Lower leg skin (tissue), 4 donors: Measurements from ENCODE around the gene ARID1B. TPM values are rescaled to one million over a fixed set of nuclear protein-coding genes. Genes with fewer than 3 reads are reported as not detected.

Experiments used
- DNase-seq, 2 donors: peaks; one replicate each; pipeline ENCODE4 v3.0.0-alpha.2; 2019; ENCODE audit warnings: low spot score in 2 of 2
- H3K4me3 ChIP-seq: fragments of 200-600 bp; sonication (generic); 2 replicates; pipeline ENCODE4 v1.5.1; 2017; ENCODE audit warnings: mild to moderate bottlenecking, low read depth; ENCODE audit not compliant: poor library complexity, severe bottlenecking
- CTCF ChIP-seq, 3 donors: fragments of 450-650 bp; IDR thresholded peaks; one replicate each; pipeline ENCODE4 v1.5.1; 2016; ENCODE audit warnings: antibody characterized with exemption in 3 of 3, mild to moderate bottlenecking in 3 of 3, moderate library complexity in 2 of 3
- POLR2A ChIP-seq, 2 donors: fragments of 450-650 bp; IDR thresholded peaks; one replicate each; pipeline ENCODE4 v1.6.1; 2016 to 2017; ENCODE audit warnings: antibody characterized with exemption in 2 of 2, mild to moderate bottlenecking in 1 of 2, moderate library complexity in 1 of 2
- WGBS, 2 donors: methylation state at CpG; one replicate each; pipeline ENCODE4 v1.1.5; 2018; 5-methylcytosine and 5-hydroxymethylcytosine counted together
- intact Hi-C: fragments of 100-400 bp; cut with DNase I; formaldehyde crosslinking; loops from one replicate; pipeline ENCODE4 v1.15.0; 2023; ENCODE audit warnings: low total_unique reads
- total RNA-seq, 4 donors: library from RNA; depleted of rRNA; stranded (reverse); fragments of >200 nt; gene quantifications; one replicate each; pipeline ENCODE4 v1.1.0, GENCODE V29; 2016

ARID1B gene
- total RNA-seq, 4 donors from 2014 or later: 87.3 to 132 (median 102) TPM

GRCh38 chr6:156899071-156899470 lies 121.9 kb downstream of the ARID1B start:
- DNase-seq: no peak
- no peak for TF ChIP-seq CTCF (IDR thresholded peaks at IDR 0.05)
- TF ChIP-seq POLR2A (IDR thresholded peaks at IDR 0.05): no peak
- no peak overlapping the region for H3K4me3 ChIP-seq
- 90 to 91% methylated on average over 4 of the region's 4 CpGs for WGBS, 2 donors
- intact Hi-C loops: no loop called here

GRCh38 chr6:156899532-156900135 lies 122.5 kb downstream of the ARID1B start:
- WGBS, 2 donors: 90 to 93% methylated on average over 8 of the region's 8 CpGs
- TF ChIP-seq POLR2A (IDR thresholded peaks at IDR 0.05): no peak
- no peak for TF ChIP-seq CTCF (IDR thresholded peaks at IDR 0.05)

GRCh38 chr6:156900292-156900691 lies 123.1 kb downstream of the ARID1B start:
- intact Hi-C loops: no loop called here
- no peak for DNase-seq
- no peak for TF ChIP-seq POLR2A (IDR thresholded peaks at IDR 0.05)
- TF ChIP-seq CTCF (IDR thresholded peaks at IDR 0.05): no peak
- H3K4me3 ChIP-seq: no peak overlapping the region

More at GRCh38 chr6:156899532-156900135, 122.5 kb downstream of the ARID1B start:
- no peak for DNase-seq
- no peak overlapping the region for H3K4me3 ChIP-seq
- intact Hi-C loops: no loop called here

- no peak for DNase-seq
- intact Hi-C loops: no loop called here
- WGBS, 2 donors: 90 to 92% methylated on average over 9 of the region's 9 CpGs
- H3K4me3 ChIP-seq: no peak overlapping the region
- TF ChIP-seq CTCF (IDR thresholded peaks at IDR 0.05): no peak
- TF ChIP-seq POLR2A (IDR thresholded peaks at IDR 0.05): no peak
Observed at GRCh38 chr6:156901309-156902019, 124.3 kb downstream of the ARID1B start.

- H3K4me3 ChIP-seq: no peak overlapping the region
- TF ChIP-seq CTCF (IDR thresholded peaks at IDR 0.05) (no peak), POLR2A (IDR thresholded peaks at IDR 0.05) (no peak)
- DNase-seq: no peak
- WGBS, 2 donors: 44 to 60% methylated on average over 1 of the region's 1 CpG
- intact Hi-C loops: no loop called here
Observed at GRCh38 chr6:156902782-156903181, 125.6 kb downstream of the ARID1B start.
